Loucy (cell line): ENCODE results near the gene TMEM117.

Experiments
- H2AFZ ChIP-seq: fragments of 200-600 bp; sonication (generic); 2 replicates; pipeline ENCODE4 v1.6.0; 2016; ENCODE audit warnings: antibody characterized with exemption, mild to moderate bottlenecking, low read length, moderate library complexity
- H3F3A ChIP-seq: fragments of 200-600 bp; 2 replicates; pipeline ENCODE4 v1.6.0; 2016; ENCODE audit warnings: antibody characterized with exemption, low read depth, mild to moderate bottlenecking
- H3K27me3 ChIP-seq: fragments of 200-600 bp; sonication (generic); 2 replicates; pipeline ENCODE4 v1.6.1; 2014; ENCODE audit warnings: low read length, mild to moderate bottlenecking; ENCODE audit not compliant: insufficient read depth, poor library complexity, severe bottlenecking
- H3K36me3 ChIP-seq: fragments of 200-600 bp; sonication (generic); 2 replicates; pipeline ENCODE4 v1.6.1; 2016; ENCODE audit warnings: low read length; ENCODE audit not compliant: insufficient read depth
- H3K4me1 ChIP-seq: fragments of 200-600 bp; sonication (generic); 2 replicates; pipeline ENCODE4 v1.5.1; 2014; ENCODE audit warnings: low read length, mild to moderate bottlenecking; ENCODE audit not compliant: insufficient read depth, poor library complexity, severe bottlenecking
- H3K4me2 ChIP-seq: fragments of 200-600 bp; sonication (generic); 2 replicates; pipeline ENCODE4 v1.6.0; 2014; ENCODE audit warnings: antibody characterized with exemption, low read length, low read depth, mild to moderate bottlenecking; ENCODE audit not compliant: poor library complexity, severe bottlenecking
- H3K4me3 ChIP-seq: fragments of 200-600 bp; sonication (generic); 2 replicates; pipeline ENCODE4 v1.5.1; 2014; ENCODE audit warnings: low read length, mild to moderate bottlenecking, mixed read lengths; ENCODE audit not compliant: poor library complexity, severe bottlenecking
- H3K79me2 ChIP-seq: fragments of 200-600 bp; sonication (generic); 2 replicates; pipeline ENCODE4 v1.6.1; 2014; ENCODE audit warnings: low read length; ENCODE audit not compliant: insufficient read depth
- H3K9ac ChIP-seq: fragments of 200-600 bp; sonication (generic); 2 replicates; pipeline ENCODE4 v1.6.0; 2014; ENCODE audit warnings: mild to moderate bottlenecking, low read depth, low read length, moderate library complexity; ENCODE audit not compliant: poor library complexity, severe bottlenecking
- H3K9me2 ChIP-seq: fragments of 200-600 bp; sonication (generic); replicated peaks from 2 replicates; pipeline ENCODE4 v1.6.1; 2016; ENCODE audit warnings: low read depth, low read length, mixed read lengths
- H3K9me3 ChIP-seq: fragments of 200-600 bp; sonication (generic); 2 replicates; pipeline ENCODE4 v1.6.1; 2014; ENCODE audit warnings: mild to moderate bottlenecking, antibody characterized with exemption, low read length, low read depth; ENCODE audit not compliant: insufficient read depth
- H4K20me1 ChIP-seq: fragments of 200-600 bp; sonication (generic); 2 replicates; pipeline ENCODE4 v1.6.0; 2014; ENCODE audit warnings: antibody characterized with exemption, low read length, mild to moderate bottlenecking; ENCODE audit not compliant: insufficient read depth, poor library complexity, severe bottlenecking
- CTCF ChIP-seq: fragments of 200-600 bp; sonication (generic); conservative IDR thresholded peaks from 2 replicates; pipeline ENCODE4 v1.5.1; 2014; ENCODE audit warnings: mild to moderate bottlenecking, antibody characterized with exemption, low read length
- EZH2phosphoT487 ChIP-seq: fragments of 200-600 bp; IDR thresholded peaks from 2 replicates; pipeline ENCODE4 v1.6.1; 2018; ENCODE audit warnings: antibody characterized with exemption, mild to moderate bottlenecking, moderate library complexity, borderline replicate concordance

The TMEM117 gene

GRCh38 chr12:43921666-43922337, 85.9 kb downstream of the TMEM117 start:
- Histone ChIP-seq H3K4me1 (no peaks in the 10 kb centered on the region), H4K20me1 (no peaks in the 10 kb centered on the region), H3K9ac (no peak overlapping the region), H3K36me3 (no peaks in the 10 kb centered on the region), H3K9me3 (no peaks in the 10 kb centered on the region), H3K79me2 (no peaks in the 10 kb centered on the region), H3F3A (no peaks in the 10 kb centered on the region), H2AFZ (no peak overlapping the region), H3K4me2 (no peak overlapping the region), H3K27me3 (no peaks in the 10 kb centered on the region), H3K4me3 (no peak overlapping the region), H3K9me2 (no peaks in the 10 kb centered on the region)
- no peak for TF ChIP-seq EZH2phosphoT487
- TF ChIP-seq CTCF = no peak

GRCh38 chr12:43930032-43930431, 94.2 kb downstream of the TMEM117 start:
- Histone ChIP-seq H3F3A (no peaks in the 10 kb centered on the region), H3K27me3 (no peaks in the 10 kb centered on the region), H4K20me1 (no peaks in the 10 kb centered on the region), H3K79me2 (no peaks in the 10 kb centered on the region), H3K4me1 (no peaks in the 10 kb centered on the region), H3K9ac (no peak overlapping the region), H3K4me3 (no peak overlapping the region), H3K36me3 (no peaks in the 10 kb centered on the region), H2AFZ (no peak overlapping the region), H3K4me2 (no peak overlapping the region), H3K9me3 (peaks cover 17% of the 10 kb centered on the region), H3K9me2 (no peaks in the 10 kb centered on the region)
- TF ChIP-seq EZH2phosphoT487 (no peak), CTCF (no peak)

GRCh38 chr12:43931187-43931586, 95.3 kb downstream of the TMEM117 start:
- TF ChIP-seq CTCF (no peak), EZH2phosphoT487 (no peak)
- Histone ChIP-seq H3K9me2 (no peaks in the 10 kb centered on the region), H3K4me2 (no peak overlapping the region), H3K9me3 (peaks cover 17% of the 10 kb centered on the region), H3K4me1 (no peaks in the 10 kb centered on the region), H3F3A (no peaks in the 10 kb centered on the region), H3K4me3 (no peak overlapping the region), H3K79me2 (no peaks in the 10 kb centered on the region), H2AFZ (no peak overlapping the region), H3K36me3 (no peaks in the 10 kb centered on the region), H4K20me1 (no peaks in the 10 kb centered on the region), H3K27me3 (no peaks in the 10 kb centered on the region), H3K9ac (no peak overlapping the region)
